Right renal cortex interstitium (tissue), 3 donors: ENCODE data around the gene CAMLG. TPM values are rescaled to one million over a fixed set of nuclear protein-coding genes. Genes with fewer than 3 reads are reported as not detected.
"Not testable (repeated sequence)": the region's sequence is repeated elsewhere in the genome, so short reads cannot be mapped to it uniquely, and the experiment has no call there.

Experiments
- DNase-seq, 3 donors: peaks; one replicate each; pipeline ENCODE4 v3.0.0-alpha.2; 2013; ENCODE audit warnings: low read depth in 3 of 3, low spot score in 2 of 3
- polyA plus RNA-seq, 3 donors: library from polyadenylated mRNA; unstranded; fragments of 120-200 nt; gene quantifications; one replicate each; pipeline ENCODE4 v1.2.1, GENCODE V29; 2013; ENCODE audit not compliant: insufficient read length in 3 of 3

CAMLG gene
- 10 to 100 TPM; 64.0 to 80.0 (median 66.5) TPM for polyA plus RNA-seq

GRCh38 chr5:134738133-134738962, at the start of gene CAMLG:
Gene CAMLG, plus strand, starts transcription at chr5:134738548. Its CDS starts 73 bp downstream, at chr5:134738621.
- DNase-seq: peak; percentile 90 to 98 (median 98)

- DNase-seq: not testable (repeated sequence)
Observed at GRCh38 chr5:134690144-134690543, 48.2 kb upstream of the CAMLG start.

GRCh38 chr5:134692722-134693121, 45.6 kb upstream of the CAMLG start:
- DNase-seq: no peak

- DNase-seq: no peak
Observed at GRCh38 chr5:134708301-134708700, 30.0 kb upstream of the CAMLG start.

GRCh38 chr5:134714120-134714519, 24.2 kb upstream of the CAMLG start:
- DNase-seq: no peak

GRCh38 chr5:134714541-134714940, 23.8 kb upstream of the CAMLG start:
- no peak for DNase-seq

- not testable (repeated sequence) for DNase-seq
Observed at GRCh38 chr5:134715466-134715865, 22.9 kb upstream of the CAMLG start.

- DNase-seq: no peak
Observed at GRCh38 chr5:134724872-134725271, 13.5 kb upstream of the CAMLG start.

- no peak for DNase-seq
Observed at GRCh38 chr5:134732819-134733218, 5.5 kb upstream of the CAMLG start.

GRCh38 chr5:134735243-134735642, 3.1 kb upstream of the CAMLG start:
- no peak for DNase-seq

- DNase-seq: no peak
Observed at GRCh38 chr5:134736173-134736812, 2.1 kb upstream of the CAMLG start.

GRCh38 chr5:134738963-134739661, 764 bp downstream of the CAMLG start:
- DNase-seq: peak; percentile 31 to 46 (median 41)

- no peak for DNase-seq
Observed at GRCh38 chr5:134741052-134741451, 2.7 kb downstream of the CAMLG start.

GRCh38 chr5:134742134-134742533, 3.8 kb downstream of the CAMLG start:
- no peak for DNase-seq

GRCh38 chr5:134749415-134749814, 11.1 kb downstream of the CAMLG start:
- no peak for DNase-seq

- no peak for DNase-seq
Observed at GRCh38 chr5:134758176-134758503, 19.8 kb downstream of the CAMLG start.

GRCh38 chr5:134758504-134759341, 20.4 kb downstream of the CAMLG start, which contains the start of gene DDX46:
Gene DDX46, plus strand, starts transcription at chr5:134758779. Its CDS starts 160 bp downstream, at chr5:134758939.
- DNase-seq: peak; percentile 77 to 88 (median 81)

GRCh38 chr5:134767528-134768291, 29.4 kb downstream of the CAMLG start:
- not testable (repeated sequence) for DNase-seq

- no peak for DNase-seq
Observed at GRCh38 chr5:134769206-134769605, 30.9 kb downstream of the CAMLG start.
